BE2C (cell line): Measurements from ENCODE around the gene CAP2.
A peak's percentile ranks its signal among the peaks of the same experiment; 100 is the strongest.

Experiments used
- DNase-seq: peaks from one replicate; pipeline ENCODE4 v3.0.0-alpha.2; 2020
- H3K27me3 ChIP-seq: fragments of 250-450 bp; sonication (Bioruptor Pico); 2 replicates; pipeline ENCODE4 v1.5.1; 2020; ENCODE audit warnings: mild to moderate bottlenecking
- H3K36me3 ChIP-seq: fragments of 250-450 bp; sonication (Bioruptor Pico); 2 replicates; pipeline ENCODE4 v1.5.1; 2020; ENCODE audit warnings: mild to moderate bottlenecking
- H3K4me1 ChIP-seq: fragments of 250-450 bp; sonication (Bioruptor Pico); 2 replicates; pipeline ENCODE4 v1.5.1; 2020
- H3K4me3 ChIP-seq: 2 replicates; pipeline ENCODE4 v1.5.1; 2011; ENCODE audit warnings: low read depth, low read length
- H3K9me3 ChIP-seq: fragments of 250-450 bp; sonication (Bioruptor Pico); 2 replicates; pipeline ENCODE4 v1.5.1; 2020
- CTCF ChIP-seq: IDR thresholded peaks from 2 replicates; pipeline ENCODE4 v1.5.1; 2012; ENCODE audit warnings: mild to moderate bottlenecking, low read depth, low read length

Gene CAP2

DNA sequence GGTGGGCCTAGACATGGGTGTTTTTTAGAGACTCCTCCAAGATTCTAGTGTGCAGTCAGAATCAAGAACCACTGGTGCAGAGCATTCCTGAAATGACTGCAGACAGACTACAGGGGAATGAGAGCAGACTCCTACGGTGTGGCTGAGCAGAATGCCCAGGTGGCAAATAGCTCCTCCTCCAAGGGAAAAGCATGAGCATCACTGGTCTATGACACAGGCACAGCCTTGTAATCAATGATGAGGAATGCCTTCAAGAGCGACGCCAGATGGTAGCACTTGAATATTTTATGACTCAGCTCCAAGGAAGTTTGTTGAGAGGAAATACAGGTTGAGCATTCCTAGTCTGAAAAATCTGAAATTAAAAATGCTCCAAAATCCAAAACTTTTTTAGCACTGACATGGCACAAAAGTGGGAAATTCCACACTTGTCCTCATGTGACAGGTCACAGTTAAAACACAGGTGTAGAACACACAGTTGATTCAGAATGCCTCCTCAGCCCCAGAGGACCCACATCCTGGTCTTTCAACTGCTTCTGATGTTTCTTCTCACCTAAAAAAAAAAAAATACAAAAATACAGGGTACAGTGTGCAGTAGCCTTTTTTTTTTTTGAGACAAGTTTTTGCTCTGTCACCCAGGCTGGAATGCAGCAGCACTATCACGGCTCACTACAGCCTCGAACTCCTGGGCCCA, 196.2 kb downstream of the CAP2 start:
- TF ChIP-seq CTCF: no peak
- Histone ChIP-seq H3K36me3 (no peaks in the 10 kb centered on the region), H3K4me1 (no peaks in the 10 kb centered on the region), H3K27me3 (no peaks in the 10 kb centered on the region), H3K4me3 (no peak overlapping the region), H3K9me3 (no peaks in the 10 kb centered on the region)
- no peak for DNase-seq

GRCh38 chr6:17591287-17591686, 197.9 kb downstream of the CAP2 start:
- no peaks in the 10 kb centered on the region for H3K4me1 ChIP-seq
- DNase-seq: no peak
- no peaks in the 10 kb centered on the region for H3K27me3 ChIP-seq
- TF ChIP-seq CTCF: no peak
- H3K4me3 ChIP-seq: no peak overlapping the region
- H3K9me3 ChIP-seq: no peaks in the 10 kb centered on the region
- no peaks in the 10 kb centered on the region for H3K36me3 ChIP-seq

GRCh38 chr6:17593246-17593645, 199.9 kb downstream of the CAP2 start:
- no peak for TF ChIP-seq CTCF
- DNase-seq: no peak
- Histone ChIP-seq H3K4me3 (no peak overlapping the region), H3K27me3 (no peaks in the 10 kb centered on the region), H3K9me3 (no peaks in the 10 kb centered on the region), H3K4me1 (no peaks in the 10 kb centered on the region), H3K36me3 (no peaks in the 10 kb centered on the region)

DNA sequence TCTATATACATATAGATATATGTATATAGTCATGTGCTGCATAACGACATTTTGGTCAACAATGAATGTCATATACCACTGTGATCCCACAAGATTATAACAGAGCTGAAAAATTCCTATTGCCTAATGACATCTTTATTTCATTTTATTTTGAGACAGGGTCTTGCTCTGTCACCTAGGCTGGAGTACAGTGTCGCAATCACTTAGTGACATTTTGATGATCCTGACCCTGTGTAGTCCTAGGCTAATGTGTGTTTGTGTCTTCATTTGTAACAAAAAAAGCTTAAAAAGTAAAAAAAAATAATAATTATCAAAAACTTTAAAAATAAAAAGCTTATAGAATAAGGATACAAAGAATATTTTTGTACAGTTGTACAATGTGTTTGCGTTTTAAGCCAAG, 202.7 kb downstream of the CAP2 start:
- H3K4me1 ChIP-seq: no peaks in the 10 kb centered on the region
- no peak overlapping the region for H3K4me3 ChIP-seq
- no peak for TF ChIP-seq CTCF
- H3K27me3 ChIP-seq: no peaks in the 10 kb centered on the region
- no peaks in the 10 kb centered on the region for H3K9me3 ChIP-seq
- DNase-seq: no peak
- H3K36me3 ChIP-seq: no peaks in the 10 kb centered on the region

- Histone ChIP-seq H3K4me3 (peak within 1 kb of the TSS; percentile 86), H3K9me3 (no peaks in the 10 kb centered on the region), H3K4me1 (no peaks in the 10 kb centered on the region), H3K36me3 (no peaks in the 10 kb centered on the region; the same call in 1 of the 2 replicates), H3K27me3 (no peaks in the 10 kb centered on the region)
- DNase-seq: peak; percentile 96
- TF ChIP-seq CTCF: peak; percentile 46
These were observed 206.6 kb downstream of the CAP2 start, which contains the start of gene FAM8A1 for GRCh38 chr6:17599877-17600526. FAM8A1 (plus strand) TSS chr6:17600302; CDS start chr6:17600410, 108 bp downstream.
